ES-I3 (cell line): Measurements from ENCODE around the gene GAB2.
"Not testable (repeated sequence)": the region's sequence is repeated elsewhere in the genome, so short reads cannot be mapped to it uniquely, and the experiment has no call there.

Experiments used
- H3K36me3 ChIP-seq: 2 replicates; pipeline ENCODE4 v1.6.1; 2013; ENCODE audit warnings: mild to moderate bottlenecking, low read length, control low read depth, moderate library complexity; ENCODE audit not compliant: insufficient read depth
- H3K4me1 ChIP-seq: 2 replicates; pipeline ENCODE4 v1.6.1; 2013; ENCODE audit warnings: mild to moderate bottlenecking, control low read depth, low read length; ENCODE audit not compliant: insufficient read depth
- H3K9ac ChIP-seq: 2 replicates; pipeline ENCODE4 v1.6.1; 2013; ENCODE audit warnings: low read depth, mild to moderate bottlenecking, low read length, moderate library complexity
- H3K9me3 ChIP-seq: 2 replicates; pipeline ENCODE4 v1.6.1; 2013; ENCODE audit warnings: mild to moderate bottlenecking, low read length, moderate library complexity; ENCODE audit not compliant: control insufficient read depth, insufficient read depth

The GAB2 gene

DNA sequence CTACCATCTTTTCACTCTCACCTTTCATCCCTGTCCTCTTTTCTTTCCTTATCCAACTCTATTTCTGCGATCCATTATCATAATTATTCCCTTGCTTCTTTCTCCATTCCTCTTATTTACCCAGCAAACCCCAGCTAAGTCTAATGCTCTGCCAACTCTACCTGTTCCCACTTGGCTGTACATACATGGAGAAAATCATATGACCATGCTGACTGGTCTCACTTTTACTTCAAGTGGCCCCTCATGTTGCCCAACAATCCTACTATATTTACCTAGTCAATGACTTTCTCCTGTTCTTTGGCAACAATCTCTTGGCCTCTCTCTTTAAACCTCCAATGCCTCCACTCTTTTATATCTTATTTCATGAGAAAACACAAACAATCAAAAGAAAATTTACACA lies 134.8 kb downstream of the GAB2 start:
- no peaks in the 10 kb centered on the region for H3K9me3 ChIP-seq
- H3K4me1 ChIP-seq, result no peaks in the 10 kb centered on the region
- no peaks in the 10 kb centered on the region; the same call in 1 of the 2 replicates for H3K36me3 ChIP-seq
- no peak overlapping the region for H3K9ac ChIP-seq

DNA sequence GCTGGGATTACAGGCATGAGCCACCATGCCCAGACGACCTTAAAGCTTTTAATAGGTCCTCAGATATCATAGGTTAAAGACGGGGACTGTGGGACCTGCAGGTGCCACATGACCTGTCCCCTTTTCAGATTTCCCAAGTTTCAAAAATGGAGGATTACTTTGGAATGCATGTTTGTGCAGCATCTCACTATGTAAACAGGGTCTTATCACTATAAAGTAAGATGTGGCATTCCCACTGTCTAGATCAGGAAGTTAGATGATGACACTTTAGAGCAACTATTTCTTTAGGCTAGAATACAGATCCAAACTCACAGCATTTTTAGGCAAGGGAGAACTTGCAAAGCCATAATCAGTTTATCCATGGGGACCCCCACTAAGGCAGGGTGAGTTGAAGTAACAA lies 136.1 kb downstream of the GAB2 start:
- H3K4me1 ChIP-seq, result no peaks in the 10 kb centered on the region
- no peaks in the 10 kb centered on the region for H3K9me3 ChIP-seq
- H3K36me3 ChIP-seq, result no peaks in the 10 kb centered on the region; the same call in 1 of the 2 replicates
- H3K9ac ChIP-seq, result no peak overlapping the region

DNA sequence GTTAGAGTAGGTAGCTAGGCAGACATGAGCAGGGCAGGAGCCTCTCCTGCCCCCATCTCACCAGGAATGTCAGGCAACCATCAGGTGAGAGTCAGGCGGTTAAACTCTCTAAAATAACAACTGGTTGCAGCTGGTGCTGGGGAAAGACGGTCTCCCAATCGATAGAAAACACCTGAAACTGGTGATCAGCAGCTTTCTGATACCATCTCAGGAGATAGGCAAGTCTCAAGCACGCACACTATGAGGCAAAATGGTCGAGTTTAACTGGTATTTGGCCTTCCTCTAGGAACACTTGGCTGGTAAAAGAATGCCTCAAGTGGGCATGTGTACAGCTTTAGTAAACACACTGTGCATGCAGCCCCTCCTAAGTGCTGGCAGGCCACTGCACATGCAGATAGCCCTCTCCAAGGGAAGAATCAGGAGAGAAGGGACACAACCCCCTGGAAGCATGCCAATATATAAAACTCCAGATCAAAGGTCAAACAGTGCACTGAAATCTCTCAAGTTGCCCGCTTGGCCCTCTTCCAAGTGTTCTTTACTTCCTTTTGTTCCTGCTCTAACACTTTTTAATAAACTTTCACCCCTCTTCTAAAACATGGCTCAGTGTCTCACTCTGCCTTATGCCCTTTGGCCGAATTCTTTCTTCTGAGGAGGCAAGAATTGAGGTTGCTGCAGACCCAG lies 140.2 kb downstream of the GAB2 start:
- Histone ChIP-seq H3K4me1 (no peaks in the 10 kb centered on the region), H3K9ac (no peak overlapping the region), H3K9me3 (peaks cover 9% of the 10 kb centered on the region), H3K36me3 (no peaks in the 10 kb centered on the region; the same call in 1 of the 2 replicates)

DNA sequence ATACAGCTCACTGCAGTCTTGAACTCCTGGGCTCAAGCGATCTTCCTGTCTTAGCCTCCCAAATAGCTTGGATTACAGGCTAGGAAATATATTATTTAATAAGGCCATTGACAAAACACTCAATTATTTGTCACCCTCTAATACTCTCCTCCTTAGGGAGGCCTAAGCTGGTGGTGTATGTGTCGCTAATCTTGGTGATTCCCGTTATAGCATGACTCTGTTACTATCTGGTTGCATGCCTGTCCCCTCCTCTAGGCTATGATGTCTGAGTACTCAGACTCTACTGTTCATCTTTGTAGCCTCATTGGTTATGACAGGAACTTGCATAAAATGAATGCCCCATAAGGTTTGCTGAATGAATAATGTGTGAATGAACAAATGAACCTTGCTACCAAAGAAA lies 141.3 kb downstream of the GAB2 start:
- Histone ChIP-seq H3K36me3 (no peaks in the 10 kb centered on the region; the same call in 1 of the 2 replicates), H3K9ac (no peak overlapping the region), H3K4me1 (no peaks in the 10 kb centered on the region), H3K9me3 (peaks cover 9% of the 10 kb centered on the region)

DNA sequence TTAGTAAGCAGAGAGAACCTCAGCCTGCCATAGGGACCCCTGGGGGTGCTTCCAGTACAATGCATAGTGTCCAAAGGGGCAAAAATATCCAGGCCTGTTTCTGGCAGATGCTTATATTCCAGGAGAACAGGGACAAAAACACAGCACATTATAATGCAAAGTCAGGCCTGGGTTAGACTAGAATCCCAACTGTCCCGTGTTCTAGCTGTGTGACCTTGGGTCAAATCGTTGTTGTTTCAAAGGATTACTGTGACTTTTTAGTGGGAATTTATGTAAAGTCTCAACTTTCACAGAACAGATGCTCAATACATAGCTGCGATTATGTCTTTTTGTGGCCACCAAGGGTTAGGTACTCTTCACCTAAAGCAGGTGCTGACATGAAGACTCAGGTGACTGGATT lies 142.9 kb downstream of the GAB2 start:
- no peaks in the 10 kb centered on the region for H3K36me3 ChIP-seq
- H3K9me3 ChIP-seq, result peaks cover 9% of the 10 kb centered on the region
- H3K4me1 ChIP-seq, result no peaks in the 10 kb centered on the region
- H3K9ac ChIP-seq, result no peak overlapping the region

DNA sequence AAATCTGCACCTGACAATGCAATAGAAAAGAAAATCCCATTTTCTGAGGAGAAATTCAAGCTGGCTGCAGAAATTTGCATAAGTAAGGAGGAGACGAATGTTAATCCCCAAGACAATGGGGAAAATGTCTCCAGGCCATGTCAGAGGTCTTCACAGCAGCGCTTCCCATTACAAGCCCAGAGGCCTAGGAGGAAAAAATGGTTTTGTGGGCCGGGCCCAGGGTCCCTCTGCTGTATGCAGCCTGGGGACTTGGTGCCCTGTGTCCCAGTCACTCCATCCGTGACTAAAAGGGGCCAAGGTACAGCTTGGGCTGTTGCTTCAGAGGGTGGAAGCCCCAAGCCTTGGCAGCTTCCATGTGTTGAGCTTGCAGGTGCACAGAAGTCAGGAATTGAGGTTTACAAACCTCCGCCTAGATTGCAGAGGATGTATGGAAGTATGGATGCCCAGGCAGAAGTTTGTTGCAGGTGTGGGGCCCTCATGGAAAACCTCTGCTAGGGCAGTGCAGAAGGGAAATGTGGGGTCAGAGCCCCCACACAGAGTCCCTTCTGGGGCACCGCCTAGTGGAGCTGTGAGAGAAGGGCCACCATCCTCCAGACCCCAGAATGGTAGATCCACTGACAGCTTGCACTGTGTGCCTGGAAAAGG lies 144.9 kb downstream of the GAB2 start:
- H3K9me3 ChIP-seq, H3K9ac ChIP-seq, H3K4me1 ChIP-seq, H3K36me3 ChIP-seq: not testable (repeated sequence)

DNA sequence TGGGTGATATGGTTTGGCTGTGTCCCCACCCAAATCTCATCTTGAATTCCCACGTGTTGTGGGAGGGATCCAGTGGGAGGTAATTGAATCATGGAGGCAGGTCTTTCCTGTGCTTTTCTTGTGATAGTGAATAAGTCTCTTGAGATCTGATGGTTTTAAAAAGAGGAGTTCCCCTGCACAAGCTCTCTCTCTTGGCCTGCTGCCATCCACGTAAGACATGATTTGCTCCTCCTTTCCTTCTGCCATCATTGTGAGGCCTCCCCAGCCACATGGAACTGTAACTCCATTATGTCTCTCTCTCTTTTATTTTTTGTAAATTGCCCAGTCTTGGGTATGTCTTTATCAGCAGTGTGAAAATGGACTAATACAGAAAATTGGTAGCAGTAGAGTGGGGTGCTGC lies 145.8 kb downstream of the GAB2 start:
- H3K9me3 ChIP-seq, H3K36me3 ChIP-seq, H3K4me1 ChIP-seq, H3K9ac ChIP-seq: not testable (repeated sequence)

DNA sequence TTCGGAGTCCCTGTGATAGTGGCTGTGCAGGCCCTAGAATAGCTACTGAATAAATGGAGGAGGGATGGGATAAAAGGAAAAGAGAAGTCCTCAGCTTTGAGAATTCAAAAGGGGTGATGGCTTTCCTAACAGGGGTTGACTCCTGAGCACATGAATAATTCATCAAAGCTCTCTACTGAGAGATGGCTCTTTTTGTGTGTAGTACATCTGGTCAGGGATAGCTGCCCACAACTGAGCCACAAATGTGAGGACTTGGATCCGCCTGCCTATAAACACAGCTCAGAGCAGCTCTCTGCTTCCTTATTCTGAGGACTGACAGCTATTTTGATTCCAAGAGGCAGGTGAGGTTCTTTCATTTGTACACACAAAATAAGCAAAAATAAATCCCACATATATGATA lies 146.6 kb downstream of the GAB2 start:
- no peaks in the 10 kb centered on the region for H3K4me1 ChIP-seq
- no peaks in the 10 kb centered on the region for H3K36me3 ChIP-seq
- H3K9me3 ChIP-seq, result peaks cover 9% of the 10 kb centered on the region
- no peak overlapping the region for H3K9ac ChIP-seq

DNA sequence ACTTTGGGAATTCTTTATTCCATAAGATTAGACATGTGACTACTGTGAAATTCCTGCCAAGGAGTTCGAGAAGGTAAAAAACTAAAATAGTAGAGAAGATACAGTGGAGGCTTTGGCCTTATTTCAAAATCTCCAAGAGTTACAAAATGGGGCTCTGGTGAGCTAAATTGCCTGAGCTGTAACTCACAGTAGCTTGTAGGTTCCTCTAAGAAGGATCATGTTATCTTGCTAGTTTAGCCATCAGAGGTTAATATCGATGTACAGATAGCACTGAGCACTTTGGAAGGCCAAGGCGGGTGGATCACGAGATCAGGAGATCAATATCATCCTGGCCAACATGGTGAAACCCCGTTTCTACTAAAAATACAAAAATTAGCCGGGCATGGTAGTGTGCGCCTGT lies 147.8 kb downstream of the GAB2 start:
- Histone ChIP-seq H3K36me3 (no peaks in the 10 kb centered on the region), H3K9ac (no peak overlapping the region), H3K4me1 (no peaks in the 10 kb centered on the region), H3K9me3 (peaks cover 6% of the 10 kb centered on the region; the same call in 1 of the 2 replicates)

DNA sequence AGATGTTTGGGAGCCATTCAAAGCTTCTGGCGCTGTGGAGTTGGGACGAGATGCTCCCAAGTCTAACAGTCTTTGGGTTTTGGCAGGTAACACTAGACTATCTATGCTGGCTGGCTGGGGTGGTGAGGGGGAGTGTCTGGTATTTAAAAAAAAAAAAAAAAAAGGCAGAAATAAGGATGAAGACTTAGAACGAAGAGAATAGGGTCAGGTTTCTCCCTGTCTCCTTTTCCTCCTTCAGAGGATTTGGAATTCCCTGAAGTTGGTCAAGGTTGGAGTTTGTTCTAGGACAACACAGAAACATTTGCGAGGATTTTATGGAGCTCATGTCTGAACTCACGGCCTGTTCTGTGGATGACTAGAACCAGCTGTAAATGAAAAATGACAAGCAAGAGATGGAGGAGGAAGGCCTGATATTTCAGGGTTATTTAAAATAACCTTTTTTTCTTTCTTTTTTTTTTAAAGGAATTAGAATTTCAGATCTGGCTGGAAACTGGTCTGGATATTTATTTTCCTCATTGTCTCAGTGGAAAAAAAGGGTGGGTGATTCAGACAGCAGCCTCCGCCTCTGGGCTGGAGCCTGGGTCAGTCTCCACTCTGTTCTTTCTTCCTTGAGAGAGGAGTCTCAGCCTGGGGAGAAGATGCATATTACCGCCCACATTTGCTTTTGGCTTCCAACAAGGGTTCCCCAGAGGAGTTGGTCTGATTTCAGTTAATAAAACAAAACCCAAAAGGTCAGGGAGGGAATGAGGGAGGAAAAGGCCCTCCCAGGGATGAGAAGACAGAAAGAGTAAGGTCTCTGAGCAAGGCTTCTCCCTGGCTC lies 148.8 kb downstream of the GAB2 start:
- Histone ChIP-seq H3K9me3 (peaks cover 6% of the 10 kb centered on the region; the same call in 1 of the 2 replicates), H3K9ac (no peak overlapping the region), H3K36me3 (no peaks in the 10 kb centered on the region), H3K4me1 (no peaks in the 10 kb centered on the region)

DNA sequence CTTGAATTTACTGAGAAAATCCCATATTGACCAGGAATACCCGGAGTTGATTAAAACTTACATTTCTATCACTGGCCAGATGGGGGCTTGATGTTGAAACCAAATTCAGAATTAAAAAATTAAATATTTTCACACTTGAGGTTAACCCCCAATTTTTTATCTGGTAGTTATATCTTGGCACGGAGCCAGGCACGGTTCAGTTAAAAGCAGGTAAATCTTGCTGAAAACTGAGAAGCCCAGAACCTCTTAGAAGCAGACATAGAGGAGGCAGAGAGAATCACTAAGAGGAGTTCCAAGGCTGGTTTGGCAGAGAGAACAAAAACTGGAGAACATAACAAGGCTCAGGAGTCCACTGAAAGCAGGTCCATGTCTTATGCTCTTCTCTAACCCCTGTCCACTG lies 151.2 kb downstream of the GAB2 start:
- Histone ChIP-seq H3K4me1 (no peaks in the 10 kb centered on the region), H3K36me3 (no peaks in the 10 kb centered on the region), H3K9ac (no peak overlapping the region), H3K9me3 (no peaks in the 10 kb centered on the region)

DNA sequence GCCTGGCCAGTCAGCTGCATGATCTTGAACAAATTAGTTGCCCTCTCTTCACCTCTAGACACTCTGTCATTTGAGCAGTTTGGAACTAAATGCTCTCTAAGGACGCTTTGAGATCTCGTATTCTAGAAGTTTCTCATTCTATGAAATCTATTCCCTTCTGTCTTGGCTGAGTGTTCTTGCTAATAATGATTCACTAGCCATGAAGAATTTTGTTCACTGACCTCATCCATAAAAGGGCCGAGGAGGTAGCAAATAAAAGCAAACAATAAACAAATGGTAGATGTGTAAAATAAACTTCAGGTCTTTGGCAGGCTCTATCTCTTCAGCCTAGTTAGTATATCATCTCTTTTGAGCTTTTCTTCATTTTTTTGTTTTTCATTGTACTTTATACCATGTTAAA lies 152.3 kb downstream of the GAB2 start:
- H3K4me1 ChIP-seq, result no peaks in the 10 kb centered on the region
- no peaks in the 10 kb centered on the region for H3K9me3 ChIP-seq
- H3K36me3 ChIP-seq, result no peaks in the 10 kb centered on the region
- no peak overlapping the region for H3K9ac ChIP-seq

DNA sequence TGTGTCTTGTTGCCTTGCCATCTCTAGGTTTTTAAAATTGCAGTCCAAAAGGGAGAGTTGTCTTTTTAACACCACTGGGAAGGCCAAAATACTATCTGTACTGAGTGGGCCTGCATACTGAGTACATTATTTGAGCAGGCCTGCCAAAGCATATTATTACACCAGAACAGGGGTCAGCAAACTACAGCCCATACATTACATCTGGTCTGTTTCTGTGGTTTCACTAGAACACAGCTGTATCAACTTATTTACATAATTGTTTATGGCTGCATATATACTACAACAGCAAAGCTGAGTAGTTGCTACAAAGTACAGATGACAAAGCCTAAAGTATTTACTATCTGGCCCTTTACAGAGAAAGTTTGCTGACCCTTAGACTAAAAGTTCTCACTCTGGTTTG lies 154.9 kb downstream of the GAB2 start:
- Histone ChIP-seq H3K9ac (no peak overlapping the region), H3K36me3 (no peaks in the 10 kb centered on the region), H3K9me3 (no peaks in the 10 kb centered on the region), H3K4me1 (0 out of 2 replicates have a peak, but pooled peaks cover 3% of the 10 kb centered on the region)

DNA sequence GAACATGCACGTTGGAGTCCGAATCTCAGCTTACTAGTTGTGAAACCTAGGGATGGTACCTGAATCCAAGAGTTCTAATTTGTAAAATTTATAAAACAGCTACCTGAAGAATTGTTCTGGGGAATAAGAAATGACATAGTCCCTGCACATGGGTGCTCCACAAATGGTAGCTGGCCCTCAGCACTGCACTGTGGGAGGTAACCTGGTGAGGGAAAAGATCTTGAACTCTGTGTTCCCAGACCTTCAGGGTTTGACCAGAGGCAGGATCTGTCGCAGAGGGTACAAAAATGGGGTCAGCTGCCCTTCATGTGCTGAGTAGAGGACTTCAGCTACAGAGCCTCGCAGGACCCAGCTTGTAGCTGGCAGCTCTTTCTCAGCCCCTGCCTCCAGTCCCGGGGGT lies 155.4 kb downstream of the GAB2 start:
- H3K36me3 ChIP-seq, result no peaks in the 10 kb centered on the region
- H3K9ac ChIP-seq, result no peak overlapping the region
- H3K4me1 ChIP-seq, result 0 out of 2 replicates have a peak, but pooled peaks cover 3% of the 10 kb centered on the region
- no peaks in the 10 kb centered on the region for H3K9me3 ChIP-seq

DNA sequence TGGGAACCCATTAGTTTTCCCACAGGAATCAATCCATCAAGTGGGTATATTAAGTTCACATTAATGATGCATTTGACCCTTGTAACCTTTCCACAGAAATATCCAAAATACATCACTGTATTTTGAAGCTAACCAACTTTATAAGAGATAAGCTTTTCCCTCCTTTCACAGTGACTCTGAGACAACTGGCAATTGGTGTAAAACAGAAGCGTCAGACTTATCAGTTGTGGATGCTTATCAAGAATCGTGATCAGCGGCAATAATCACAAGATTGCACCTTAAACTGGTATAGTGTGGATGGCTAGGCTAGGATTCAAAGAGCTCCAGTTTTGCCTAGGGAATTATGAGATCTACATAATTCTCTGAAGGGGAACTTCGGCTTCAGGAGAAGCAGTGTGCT lies 155.8 kb downstream of the GAB2 start:
- Histone ChIP-seq H3K36me3 (no peaks in the 10 kb centered on the region), H3K9me3 (no peaks in the 10 kb centered on the region), H3K4me1 (0 out of 2 replicates have a peak, but pooled peaks cover 3% of the 10 kb centered on the region), H3K9ac (no peak overlapping the region)
